Endothelial cell of umbilical vein (primary cell): Measurements from ENCODE around the gene TMEM250.

Experiments used
- EZH2 ChIP-seq: IDR thresholded peaks from 2 replicates; pipeline ENCODE4 v1.6.1; 2012; ENCODE audit warnings: borderline replicate concordance, low read depth, mild to moderate bottlenecking, moderate library complexity, low read length, inconsistent platforms; ENCODE audit not compliant: severe bottlenecking
- FOS ChIP-seq: IDR thresholded peaks from 2 replicates; pipeline ENCODE4 v1.6.1; 2011; ENCODE audit warnings: mild to moderate bottlenecking, low read length, moderate library complexity, borderline replicate concordance; ENCODE audit not compliant: insufficient read depth
- JUN ChIP-seq: IDR thresholded peaks from 2 replicates; pipeline ENCODE4 v1.6.1; 2011; ENCODE audit warnings: borderline replicate concordance, low read depth; ENCODE audit not compliant: insufficient read length, insufficient read depth
- MYC ChIP-seq: IDR thresholded peaks from one replicate; pipeline ENCODE4 v1.6.1; 2011; ENCODE audit warnings: mild to moderate bottlenecking, low read depth, low read length
- POLR2A ChIP-seq: IDR thresholded peaks from 2 replicates; pipeline ENCODE4 v1.6.1; 2012; ENCODE audit warnings: low read depth, mild to moderate bottlenecking, control low read depth, low read length
- POLR2AphosphoS5 ChIP-seq: IDR thresholded peaks from 2 replicates; pipeline ENCODE4 v1.6.1; 2012; ENCODE audit warnings: low read depth, mild to moderate bottlenecking, control low read depth, low read length, moderate library complexity; ENCODE audit not compliant: insufficient read depth
- TF ChIP-seq, protein P1 (sequence below), 2 donors: IDR thresholded peaks; 1 replicate in 1 of 2; 2 replicates in 1 of 2; pipeline ENCODE4 v1.5.1; 2011; ENCODE audit warnings: low read length in 2 of 2, mild to moderate bottlenecking in 2 of 2, moderate library complexity in 2 of 2, control low read depth in 1 of 2, inconsistent platforms in 1 of 2, low read depth in 1 of 2; ENCODE audit not compliant: insufficient read depth in 1 of 2; ENCODE audit errors: extremely low read depth in 1 of 2

- TF ChIP-seq, protein P1, sequence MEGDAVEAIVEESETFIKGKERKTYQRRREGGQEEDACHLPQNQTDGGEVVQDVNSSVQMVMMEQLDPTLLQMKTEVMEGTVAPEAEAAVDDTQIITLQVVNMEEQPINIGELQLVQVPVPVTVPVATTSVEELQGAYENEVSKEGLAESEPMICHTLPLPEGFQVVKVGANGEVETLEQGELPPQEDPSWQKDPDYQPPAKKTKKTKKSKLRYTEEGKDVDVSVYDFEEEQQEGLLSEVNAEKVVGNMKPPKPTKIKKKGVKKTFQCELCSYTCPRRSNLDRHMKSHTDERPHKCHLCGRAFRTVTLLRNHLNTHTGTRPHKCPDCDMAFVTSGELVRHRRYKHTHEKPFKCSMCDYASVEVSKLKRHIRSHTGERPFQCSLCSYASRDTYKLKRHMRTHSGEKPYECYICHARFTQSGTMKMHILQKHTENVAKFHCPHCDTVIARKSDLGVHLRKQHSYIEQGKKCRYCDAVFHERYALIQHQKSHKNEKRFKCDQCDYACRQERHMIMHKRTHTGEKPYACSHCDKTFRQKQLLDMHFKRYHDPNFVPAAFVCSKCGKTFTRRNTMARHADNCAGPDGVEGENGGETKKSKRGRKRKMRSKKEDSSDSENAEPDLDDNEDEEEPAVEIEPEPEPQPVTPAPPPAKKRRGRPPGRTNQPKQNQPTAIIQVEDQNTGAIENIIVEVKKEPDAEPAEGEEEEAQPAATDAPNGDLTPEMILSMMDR (IDR thresholded peaks at IDR 0.05; ENCODE audit: extremely low read depth in 1 of 2, insufficient read depth in 1 of 2, low read depth in 1 of 2, low read length in 2 of 2): no peak
- TF ChIP-seq POLR2AphosphoS5 (no peak), EZH2 (no peak), POLR2A (no peak), JUN (no peak), MYC (no peak), FOS (no peak)
Measured at GRCh38 chr9:136140046-136140445, 21.4 kb upstream of the TMEM250 start.
